HG03432 (cell line): ENCODE data around the gene FAM3A.
A peak's percentile ranks its signal among the peaks of the same experiment; 100 is the strongest.

Experiments
- ATAC-seq: cut with Tn5 transposase; IDR thresholded peaks from one replicate; pipeline ENCODE4 v1.9.1; 2021; ENCODE audit warnings: mild to moderate bottlenecking, moderate library complexity; ENCODE audit not compliant: unreplicated experiment

Gene FAM3A

GRCh38 chrX:154463611-154464220 is 52.3 kb downstream of the FAM3A start:
- ATAC-seq: no peak

- ATAC-seq: no peak
Measured at GRCh38 chrX:154462396-154462795, 53.6 kb downstream of the FAM3A start.

GRCh38 chrX:154460326-154460725 is 55.7 kb downstream of the FAM3A start:
- ATAC-seq: no peak

- ATAC-seq: no peak
Measured at GRCh38 chrX:154459832-154460231, 56.2 kb downstream of the FAM3A start.

- ATAC-seq: no peak
Measured at GRCh38 chrX:154458954-154459778, 56.9 kb downstream of the FAM3A start.

- ATAC-seq: peak; percentile 64
Measured at GRCh38 chrX:154458116-154458953, 57.7 kb downstream of the FAM3A start, which contains the start of gene PLXNA3. Gene PLXNA3, plus strand, starts transcription at chrX:154458281. Its CDS starts 1,903 bp downstream, at chrX:154460184.

GRCh38 chrX:154457491-154458115 is 58.4 kb downstream of the FAM3A start:
- ATAC-seq: peak; percentile 61
